ENCODE results near the gene ADM2. TPM values are rescaled to one million over a fixed set of nuclear protein-coding genes. Genes with fewer than 3 reads are reported as not detected.

ADM2 gene
- total RNA-seq, 1 experiment from 2014 or later = 10.9 TPM

GRCh38 chr22:50525104-50525857 is 43.9 kb downstream of the ADM2 start, which contains the start of gene SCO2 (continued):
- peak; percentile 84; the same call in 1 of the 2 replicates for TF ChIP-seq HMGXB4 (CRISPR knock-in tag; IDR thresholded peaks at IDR 0.05)
- peak; percentile 98 for TF ChIP-seq USF2 (CRISPR knock-in tag; IDR thresholded peaks at IDR 0.05)
- TF ChIP-seq TP53 (CRISPR knock-in tag; IDR thresholded peaks at IDR 0.05) = peak; percentile 62
- TF ChIP-seq, protein P1, sequence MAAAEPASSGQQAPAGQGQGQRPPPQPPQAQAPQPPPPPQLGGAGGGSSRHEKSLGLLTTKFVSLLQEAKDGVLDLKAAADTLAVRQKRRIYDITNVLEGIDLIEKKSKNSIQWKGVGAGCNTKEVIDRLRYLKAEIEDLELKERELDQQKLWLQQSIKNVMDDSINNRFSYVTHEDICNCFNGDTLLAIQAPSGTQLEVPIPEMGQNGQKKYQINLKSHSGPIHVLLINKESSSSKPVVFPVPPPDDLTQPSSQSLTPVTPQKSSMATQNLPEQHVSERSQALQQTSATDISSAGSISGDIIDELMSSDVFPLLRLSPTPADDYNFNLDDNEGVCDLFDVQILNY (CRISPR knock-in tag; IDR thresholded peaks at IDR 0.05) = peak; percentile 94
- 0 out of 2 replicates have a peak, but pooled peaks have one; percentile 2 for TF ChIP-seq ATF3 (CRISPR knock-in tag; conservative IDR thresholded peaks at IDR 0.05)
- peak; percentile 36 for TF ChIP-seq PRDM15 (CRISPR knock-in tag; IDR thresholded peaks at IDR 0.05)
- peak; percentile 60; the same call in 1 of the 2 replicates for TF ChIP-seq FOXP1 (CRISPR knock-in tag; IDR thresholded peaks at IDR 0.05; ENCODE audit: borderline replicate concordance)
- peak; percentile 15; the same call in 1 of the 2 replicates for TF ChIP-seq SMAD3 (CRISPR knock-in tag; IDR thresholded peaks at IDR 0.05; ENCODE audit: borderline replicate concordance)
- 0 out of 2 replicates have a peak, but pooled peaks have one; percentile 26 for TF ChIP-seq ZNF138 (CRISPR knock-in tag; conservative IDR thresholded peaks at IDR 0.05)
- TF ChIP-seq, protein P2, sequence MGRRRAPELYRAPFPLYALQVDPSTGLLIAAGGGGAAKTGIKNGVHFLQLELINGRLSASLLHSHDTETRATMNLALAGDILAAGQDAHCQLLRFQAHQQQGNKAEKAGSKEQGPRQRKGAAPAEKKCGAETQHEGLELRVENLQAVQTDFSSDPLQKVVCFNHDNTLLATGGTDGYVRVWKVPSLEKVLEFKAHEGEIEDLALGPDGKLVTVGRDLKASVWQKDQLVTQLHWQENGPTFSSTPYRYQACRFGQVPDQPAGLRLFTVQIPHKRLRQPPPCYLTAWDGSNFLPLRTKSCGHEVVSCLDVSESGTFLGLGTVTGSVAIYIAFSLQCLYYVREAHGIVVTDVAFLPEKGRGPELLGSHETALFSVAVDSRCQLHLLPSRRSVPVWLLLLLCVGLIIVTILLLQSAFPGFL (CRISPR knock-in tag; IDR thresholded peaks at IDR 0.05; ENCODE audit: borderline replicate concordance) = no peak
- TF ChIP-seq CREB1 (CRISPR knock-in tag; IDR thresholded peaks at IDR 0.05) = 0 out of 2 replicates have a peak, but pooled peaks have one; percentile 18
- no peak for TF ChIP-seq OVOL2 (CRISPR knock-in tag; IDR thresholded peaks at IDR 0.05; ENCODE audit: borderline replicate concordance)
- peak; percentile 39; the same call in 1 of the 2 replicates for TF ChIP-seq ZNF281 (CRISPR knock-in tag; IDR thresholded peaks at IDR 0.05)
- peak; percentile 31; the same call in 1 of the 2 replicates for TF ChIP-seq ESRRA (CRISPR knock-in tag; IDR thresholded peaks at IDR 0.05; ENCODE audit: borderline replicate concordance)
- TF ChIP-seq FOXK1 (CRISPR knock-in tag; IDR thresholded peaks at IDR 0.05) = peak; percentile 69
- 0 out of 2 replicates have a peak, but pooled peaks have one; percentile 24 for TF ChIP-seq NFYB (CRISPR knock-in tag; conservative IDR thresholded peaks at IDR 0.05; ENCODE audit: low read depth)
- peak; percentile 61 for TF ChIP-seq ETV6 (CRISPR knock-in tag; IDR thresholded peaks at IDR 0.05)
- TF ChIP-seq ZNF317 (CRISPR knock-in tag; IDR thresholded peaks at IDR 0.05; ENCODE audit: borderline replicate concordance, low read depth) = peak; percentile 35; the same call in 1 of the 2 replicates
- TF ChIP-seq, protein P3, sequence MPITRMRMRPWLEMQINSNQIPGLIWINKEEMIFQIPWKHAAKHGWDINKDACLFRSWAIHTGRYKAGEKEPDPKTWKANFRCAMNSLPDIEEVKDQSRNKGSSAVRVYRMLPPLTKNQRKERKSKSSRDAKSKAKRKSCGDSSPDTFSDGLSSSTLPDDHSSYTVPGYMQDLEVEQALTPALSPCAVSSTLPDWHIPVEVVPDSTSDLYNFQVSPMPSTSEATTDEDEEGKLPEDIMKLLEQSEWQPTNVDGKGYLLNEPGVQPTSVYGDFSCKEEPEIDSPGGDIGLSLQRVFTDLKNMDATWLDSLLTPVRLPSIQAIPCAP (CRISPR knock-in tag; IDR thresholded peaks at IDR 0.05) = peak; percentile 48; the same call in 1 of the 2 replicates
- TF ChIP-seq SMAD4 (CRISPR knock-in tag; IDR thresholded peaks at IDR 0.05) = no peak; the same call in 1 of the 2 replicates
- peak; percentile 68; the same call in 1 of the 2 replicates for TF ChIP-seq TEAD1 (CRISPR knock-in tag; IDR thresholded peaks at IDR 0.05)
- TF ChIP-seq USF1 (CRISPR knock-in tag; IDR thresholded peaks at IDR 0.05) = peak; percentile 98
